ENCODE results near the gene HIBADH.

GRCh38 chr7:27688646-27689045, 26.0 kb upstream of the HIBADH start:
- TF ChIP-seq POLR2A (IDR thresholded peaks at IDR 0.05), result no peak
- no peak for TF ChIP-seq CTCF (IDR thresholded peaks at IDR 0.05)

Data from vagina (tissue), 2 donors.